Measurements from ENCODE around the gene CD53. TPM values are rescaled to one million over a fixed set of nuclear protein-coding genes. Genes with fewer than 3 reads are reported as not detected.
A peak's percentile ranks its signal among the peaks of the same experiment; 100 is the strongest.
"Not testable (repeated sequence)": the region's sequence is repeated elsewhere in the genome, so short reads cannot be mapped to it uniquely, and the experiment has no call there.

The CD53 gene
- total and polyA plus RNA-seq, 4 donors, result 10.7 to 30.4 (median 21.7) TPM

DNA sequence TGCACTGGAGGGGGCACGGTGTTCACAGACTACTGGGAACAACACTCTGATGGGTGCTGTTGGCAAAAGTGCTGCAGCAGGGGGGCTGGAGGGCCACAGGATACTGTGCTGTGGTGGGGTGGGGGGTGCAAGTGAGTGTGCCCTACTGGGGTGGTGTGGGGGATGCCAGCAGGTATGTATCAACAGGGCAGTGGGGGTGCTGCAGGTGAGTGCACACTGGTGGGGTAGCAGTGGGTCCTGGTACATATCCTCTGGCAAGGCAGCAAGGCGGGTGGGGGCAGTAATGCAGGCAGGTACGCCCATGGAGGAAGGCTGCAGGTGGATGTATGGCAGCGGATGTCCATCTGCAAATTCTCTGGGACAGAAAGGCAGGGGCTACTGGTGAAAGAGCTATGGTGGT is 48.8 kb upstream of the CD53 start (continued):
- no peak for TF ChIP-seq YY1 (IDR thresholded peaks at IDR 0.05)
- TF ChIP-seq HNF4A (conservative IDR thresholded peaks at IDR 0.05), result no peak
- TF ChIP-seq FOXA1 (IDR thresholded peaks at IDR 0.05), result no peak

DNA sequence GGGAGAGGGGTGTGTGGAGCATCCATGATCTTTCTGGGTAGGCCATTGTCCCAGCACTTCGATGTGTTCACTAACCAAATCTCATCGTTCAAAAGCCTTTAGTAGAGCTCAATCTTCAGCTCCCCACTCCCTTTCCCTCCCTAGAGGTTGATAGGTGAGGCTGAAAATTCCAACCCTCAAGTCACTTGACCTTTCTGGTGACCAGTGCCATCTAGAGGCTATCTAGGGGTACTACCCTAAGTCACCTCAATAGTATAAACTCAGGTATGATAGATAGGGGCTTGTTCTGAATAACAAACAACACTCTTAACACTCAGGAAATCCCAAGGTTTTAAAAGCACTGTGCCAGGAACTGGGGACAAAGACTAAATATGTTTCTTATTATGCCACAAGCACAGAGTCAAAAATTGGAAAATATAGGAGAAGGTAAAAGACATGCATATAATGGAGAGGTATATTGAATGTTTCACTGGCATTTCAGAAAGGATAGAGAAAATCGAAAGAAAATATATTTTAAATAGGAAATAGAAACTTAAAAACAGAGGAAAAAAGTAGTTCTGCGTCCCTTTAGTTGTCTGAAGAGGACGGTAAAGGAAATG is 42.9 kb upstream of the CD53 start:
- Histone ChIP-seq H3K4me1 (ENCODE audit: control insufficient read depth in 4 of 4, insufficient read depth in 4 of 4, low read length in 3 of 4) (no peaks in the 10 kb centered on the region), H3K27ac (ENCODE audit: low read depth in 1 of 2, low read length in 2 of 2) (no peak overlapping the region), H3K9me3 (ENCODE audit: control insufficient read depth in 4 of 4, low read length in 3 of 4) (no peaks in the 10 kb centered on the region), H3K27me3 (ENCODE audit: control insufficient read depth in 4 of 4, insufficient read depth in 4 of 4, low read length in 3 of 4) (peaks cover 0 to under 1% (median 0%) of the 10 kb centered on the region in 4 donors), H3K36me3 (ENCODE audit: control insufficient read depth in 4 of 4, insufficient read depth in 3 of 4, low read depth in 1 of 4, low read length in 3 of 4) (no peaks in the 10 kb centered on the region), H3K4me3 (ENCODE audit: low read depth in 1 of 3, low read length in 3 of 3) (no peak overlapping the region), H3K9ac (ENCODE audit: low read depth in 1 of 2, low read length in 2 of 2) (no peak overlapping the region)
- no peak for TF ChIP-seq FOXA2 (IDR thresholded peaks at IDR 0.05)
- peak; percentile 18 to 67 for TF ChIP-seq RAD21 (IDR thresholded peaks at IDR 0.05)
- no peak for TF ChIP-seq HNF4A (conservative IDR thresholded peaks at IDR 0.05)
- TF ChIP-seq, protein P1, sequence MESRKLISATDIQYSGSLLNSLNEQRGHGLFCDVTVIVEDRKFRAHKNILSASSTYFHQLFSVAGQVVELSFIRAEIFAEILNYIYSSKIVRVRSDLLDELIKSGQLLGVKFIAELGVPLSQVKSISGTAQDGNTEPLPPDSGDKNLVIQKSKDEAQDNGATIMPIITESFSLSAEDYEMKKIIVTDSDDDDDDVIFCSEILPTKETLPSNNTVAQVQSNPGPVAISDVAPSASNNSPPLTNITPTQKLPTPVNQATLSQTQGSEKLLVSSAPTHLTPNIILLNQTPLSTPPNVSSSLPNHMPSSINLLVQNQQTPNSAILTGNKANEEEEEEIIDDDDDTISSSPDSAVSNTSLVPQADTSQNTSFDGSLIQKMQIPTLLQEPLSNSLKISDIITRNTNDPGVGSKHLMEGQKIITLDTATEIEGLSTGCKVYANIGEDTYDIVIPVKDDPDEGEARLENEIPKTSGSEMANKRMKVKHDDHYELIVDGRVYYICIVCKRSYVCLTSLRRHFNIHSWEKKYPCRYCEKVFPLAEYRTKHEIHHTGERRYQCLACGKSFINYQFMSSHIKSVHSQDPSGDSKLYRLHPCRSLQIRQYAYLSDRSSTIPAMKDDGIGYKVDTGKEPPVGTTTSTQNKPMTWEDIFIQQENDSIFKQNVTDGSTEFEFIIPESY (IDR thresholded peaks at IDR 0.05), result no peak
- TF ChIP-seq, protein P2, sequence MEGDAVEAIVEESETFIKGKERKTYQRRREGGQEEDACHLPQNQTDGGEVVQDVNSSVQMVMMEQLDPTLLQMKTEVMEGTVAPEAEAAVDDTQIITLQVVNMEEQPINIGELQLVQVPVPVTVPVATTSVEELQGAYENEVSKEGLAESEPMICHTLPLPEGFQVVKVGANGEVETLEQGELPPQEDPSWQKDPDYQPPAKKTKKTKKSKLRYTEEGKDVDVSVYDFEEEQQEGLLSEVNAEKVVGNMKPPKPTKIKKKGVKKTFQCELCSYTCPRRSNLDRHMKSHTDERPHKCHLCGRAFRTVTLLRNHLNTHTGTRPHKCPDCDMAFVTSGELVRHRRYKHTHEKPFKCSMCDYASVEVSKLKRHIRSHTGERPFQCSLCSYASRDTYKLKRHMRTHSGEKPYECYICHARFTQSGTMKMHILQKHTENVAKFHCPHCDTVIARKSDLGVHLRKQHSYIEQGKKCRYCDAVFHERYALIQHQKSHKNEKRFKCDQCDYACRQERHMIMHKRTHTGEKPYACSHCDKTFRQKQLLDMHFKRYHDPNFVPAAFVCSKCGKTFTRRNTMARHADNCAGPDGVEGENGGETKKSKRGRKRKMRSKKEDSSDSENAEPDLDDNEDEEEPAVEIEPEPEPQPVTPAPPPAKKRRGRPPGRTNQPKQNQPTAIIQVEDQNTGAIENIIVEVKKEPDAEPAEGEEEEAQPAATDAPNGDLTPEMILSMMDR (IDR thresholded peaks at IDR 0.05; ENCODE audit: low read depth, low read length, missing input control), result peak; percentile 58
- TF ChIP-seq REST (IDR thresholded peaks at IDR 0.05), result no peak
- no peak for TF ChIP-seq TAF1 (conservative IDR thresholded peaks at IDR 0.05)
- TF ChIP-seq EGR1 (IDR thresholded peaks at IDR 0.05; ENCODE audit: low read depth in 2 of 2), result no peak
- no peak for TF ChIP-seq RXRA (IDR thresholded peaks at IDR 0.05)
- no peak for TF ChIP-seq SP1 (IDR thresholded peaks at IDR 0.05)
- TF ChIP-seq JUND (IDR thresholded peaks at IDR 0.05), result no peak
- no peak for TF ChIP-seq NR2F2 (IDR thresholded peaks at IDR 0.05)
- WGBS, result 44% methylated on average over 5 of the region's 5 CpGs
- no peak for DNase-seq (ENCODE audit: low spot score)

GRCh38 chr1:110833779-110834178 is 39.2 kb upstream of the CD53 start:
- not testable (repeated sequence) for DNase-seq (ENCODE audit: low spot score); H3K4me3 ChIP-seq (ENCODE audit: low read depth in 1 of 3, low read length in 3 of 3); H3K9me3 ChIP-seq (ENCODE audit: control insufficient read depth in 4 of 4, low read length in 3 of 4); H3K27me3 ChIP-seq (ENCODE audit: control insufficient read depth in 4 of 4, insufficient read depth in 4 of 4, low read length in 3 of 4); H3K9ac ChIP-seq (ENCODE audit: low read depth in 1 of 2, low read length in 2 of 2); H3K27ac ChIP-seq (ENCODE audit: low read depth in 1 of 2, low read length in 2 of 2); H3K4me1 ChIP-seq (ENCODE audit: control insufficient read depth in 4 of 4, insufficient read depth in 4 of 4, low read length in 3 of 4); H3K36me3 ChIP-seq (ENCODE audit: control insufficient read depth in 4 of 4, insufficient read depth in 3 of 4, low read depth in 1 of 4, low read length in 3 of 4)
- whole genome bisulfite sequencing, result 71% methylated on average over 3 of the region's 3 CpGs
